K562 (cell line): ENCODE measurements around the gene RIPPLY3.

Experiments
- ASH1L ChIP-seq: fragments of 450-650 bp; IDR thresholded peaks from 2 replicates; pipeline ENCODE4 v1.6.1; 2018; ENCODE audit warnings: borderline replicate concordance, mild to moderate bottlenecking, low read depth; ENCODE audit not compliant: partially characterized antibody
- CBX2 ChIP-seq: fragments of 200-600 bp; sonication (generic); IDR thresholded peaks from one replicate; pipeline ENCODE4 v1.6.1; 2012; ENCODE audit warnings: mild to moderate bottlenecking, low read length, inconsistent platforms; ENCODE audit not compliant: insufficient read depth, poor library complexity, severe bottlenecking
- CHCHD3 ChIP-seq: fragments of 250-450 bp; sonication (Bioruptor Pico); IDR thresholded peaks from 2 replicates; pipeline ENCODE4 v2.1.2; 2022; ENCODE audit warnings: mild to moderate bottlenecking
- CREB1 ChIP-seq, 2 experiments: sonication (generic) in 1 of 2; formaldehyde crosslinking in 1 of 2; IDR thresholded peaks; 2 replicates each; pipeline versions ENCODE4 v1.6.1 to v1.8.0; 2012 to 2022; ENCODE audit warnings: inconsistent platforms in 1 of 2, mild to moderate bottlenecking in 1 of 2, missing genetic modification reagents in 1 of 2, moderate library complexity in 1 of 2
- CTCF ChIP-seq, 3 experiments: IDR thresholded peaks in 2 of 3; conservative IDR thresholded peaks in 1 of 3; 2 replicates each; pipeline ENCODE4 v1.5.1; 2011 to 2012; ENCODE audit warnings: low read length in 3 of 3, mild to moderate bottlenecking in 3 of 3, control low read depth in 2 of 3, improper control_type of control experiment in 1 of 3, inconsistent platforms in 1 of 3, low read depth in 1 of 3, mixed read lengths in 1 of 3, moderate library complexity in 1 of 3; ENCODE audit not compliant: insufficient read depth in 2 of 3
- MXI1 ChIP-seq: IDR thresholded peaks from 2 replicates; pipeline ENCODE4 v1.6.1; 2011; ENCODE audit warnings: low read depth, mild to moderate bottlenecking, improper control_type of control experiment, low read length
- POLR2A ChIP-seq: fragments of 450-650 bp; conservative IDR thresholded peaks from 2 replicates; pipeline ENCODE4 v1.6.1; 2016
- TAF1 ChIP-seq: IDR thresholded peaks from 2 replicates; pipeline ENCODE4 v1.6.1; 2011; ENCODE audit warnings: mild to moderate bottlenecking, low read length, moderate library complexity; ENCODE audit not compliant: insufficient read depth, control insufficient read depth, severe bottlenecking; ENCODE audit errors: extremely low read depth
- ZFX ChIP-seq: sonication (generic); formaldehyde crosslinking; IDR thresholded peaks from 2 replicates; pipeline ENCODE4 v1.8.0; 2022; ENCODE audit warnings: mild to moderate bottlenecking, missing genetic modification reagents, moderate library complexity
- ZSCAN29 ChIP-seq: fragments of 450-650 bp; IDR thresholded peaks from 2 replicates; pipeline ENCODE4 v1.6.1; 2017
- TF ChIP-seq, protein P1 (sequence below), 2 experiments: fragments of 450-650 bp; formaldehyde crosslinking in 1 of 2; IDR thresholded peaks; 2 replicates each; pipeline versions ENCODE4 v1.4.0 to v1.6.1; 2014 to 2020; ENCODE audit warnings: mild to moderate bottlenecking in 2 of 2, borderline replicate concordance in 1 of 2, low read depth in 1 of 2
- TF ChIP-seq, protein P2 (sequence below): sonication (generic); formaldehyde crosslinking; IDR thresholded peaks from 2 replicates; pipeline ENCODE4 v1.4.0; 2020; ENCODE audit warnings: mild to moderate bottlenecking, missing genetic modification reagents

DNA sequence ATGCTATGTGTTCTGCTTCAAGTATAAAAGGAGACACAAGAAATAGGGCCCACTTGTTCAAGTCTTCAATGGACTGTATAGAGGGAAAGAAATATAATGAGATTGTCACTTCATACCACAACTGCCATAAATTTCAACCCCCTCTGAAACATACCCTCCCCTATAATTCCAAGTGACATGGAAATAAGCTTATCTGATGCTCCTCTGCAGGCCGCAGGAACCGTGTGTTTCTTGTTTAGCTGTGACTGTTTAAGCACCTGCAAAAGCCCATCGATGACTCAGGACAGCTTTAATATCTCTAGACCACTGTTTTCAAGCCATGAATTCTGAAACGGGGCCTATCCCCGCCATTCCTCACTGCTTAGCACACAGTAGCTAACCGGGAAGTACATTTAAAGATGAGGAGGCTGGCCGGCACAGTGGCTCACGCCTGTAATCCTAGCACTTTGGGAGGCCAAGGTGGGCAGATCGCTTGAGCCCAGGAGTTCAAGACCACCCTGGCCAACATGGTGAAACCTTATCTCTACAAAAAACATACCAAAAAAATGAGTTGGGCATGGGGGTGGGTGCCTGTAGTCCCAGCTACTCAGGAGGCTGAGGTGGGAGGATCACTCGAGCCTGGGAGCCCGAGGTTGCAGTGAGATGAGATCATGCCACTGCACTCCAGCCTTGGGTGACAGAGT lies 44.3 kb upstream of the RIPPLY3 start:
- TF ChIP-seq ASH1L (no peak), CREB1 (IDR thresholded peaks at IDR 0.05) (no peak), CREB1 (CRISPR knock-in tag; IDR thresholded peaks at IDR 0.05) (no peak), ZSCAN29 (no peak), ZFX (CRISPR knock-in tag) (no peak), CBX2 (no peak), CHCHD3 (CRISPR knock-in tag) (no peak), TAF1 (no peak), POLR2A (no peak), MXI1 (no peak), CTCF (IDR thresholded peaks at IDR 0.05 in 2 of 3, conservative IDR thresholded peaks at IDR 0.05 in 1 of 3; ENCODE audit: insufficient read depth in 2 of 3, low read depth in 1 of 3, low read length in 3 of 3) (no peak)
- TF ChIP-seq, protein P1, sequence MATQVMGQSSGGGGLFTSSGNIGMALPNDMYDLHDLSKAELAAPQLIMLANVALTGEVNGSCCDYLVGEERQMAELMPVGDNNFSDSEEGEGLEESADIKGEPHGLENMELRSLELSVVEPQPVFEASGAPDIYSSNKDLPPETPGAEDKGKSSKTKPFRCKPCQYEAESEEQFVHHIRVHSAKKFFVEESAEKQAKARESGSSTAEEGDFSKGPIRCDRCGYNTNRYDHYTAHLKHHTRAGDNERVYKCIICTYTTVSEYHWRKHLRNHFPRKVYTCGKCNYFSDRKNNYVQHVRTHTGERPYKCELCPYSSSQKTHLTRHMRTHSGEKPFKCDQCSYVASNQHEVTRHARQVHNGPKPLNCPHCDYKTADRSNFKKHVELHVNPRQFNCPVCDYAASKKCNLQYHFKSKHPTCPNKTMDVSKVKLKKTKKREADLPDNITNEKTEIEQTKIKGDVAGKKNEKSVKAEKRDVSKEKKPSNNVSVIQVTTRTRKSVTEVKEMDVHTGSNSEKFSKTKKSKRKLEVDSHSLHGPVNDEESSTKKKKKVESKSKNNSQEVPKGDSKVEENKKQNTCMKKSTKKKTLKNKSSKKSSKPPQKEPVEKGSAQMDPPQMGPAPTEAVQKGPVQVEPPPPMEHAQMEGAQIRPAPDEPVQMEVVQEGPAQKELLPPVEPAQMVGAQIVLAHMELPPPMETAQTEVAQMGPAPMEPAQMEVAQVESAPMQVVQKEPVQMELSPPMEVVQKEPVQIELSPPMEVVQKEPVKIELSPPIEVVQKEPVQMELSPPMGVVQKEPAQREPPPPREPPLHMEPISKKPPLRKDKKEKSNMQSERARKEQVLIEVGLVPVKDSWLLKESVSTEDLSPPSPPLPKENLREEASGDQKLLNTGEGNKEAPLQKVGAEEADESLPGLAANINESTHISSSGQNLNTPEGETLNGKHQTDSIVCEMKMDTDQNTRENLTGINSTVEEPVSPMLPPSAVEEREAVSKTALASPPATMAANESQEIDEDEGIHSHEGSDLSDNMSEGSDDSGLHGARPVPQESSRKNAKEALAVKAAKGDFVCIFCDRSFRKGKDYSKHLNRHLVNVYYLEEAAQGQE (IDR thresholded peaks at IDR 0.05; ENCODE audit: borderline replicate concordance), result no peak
- TF ChIP-seq, protein P1 (CRISPR knock-in tag; IDR thresholded peaks at IDR 0.05; ENCODE audit: low read depth), result no peak
- TF ChIP-seq, protein P2, sequence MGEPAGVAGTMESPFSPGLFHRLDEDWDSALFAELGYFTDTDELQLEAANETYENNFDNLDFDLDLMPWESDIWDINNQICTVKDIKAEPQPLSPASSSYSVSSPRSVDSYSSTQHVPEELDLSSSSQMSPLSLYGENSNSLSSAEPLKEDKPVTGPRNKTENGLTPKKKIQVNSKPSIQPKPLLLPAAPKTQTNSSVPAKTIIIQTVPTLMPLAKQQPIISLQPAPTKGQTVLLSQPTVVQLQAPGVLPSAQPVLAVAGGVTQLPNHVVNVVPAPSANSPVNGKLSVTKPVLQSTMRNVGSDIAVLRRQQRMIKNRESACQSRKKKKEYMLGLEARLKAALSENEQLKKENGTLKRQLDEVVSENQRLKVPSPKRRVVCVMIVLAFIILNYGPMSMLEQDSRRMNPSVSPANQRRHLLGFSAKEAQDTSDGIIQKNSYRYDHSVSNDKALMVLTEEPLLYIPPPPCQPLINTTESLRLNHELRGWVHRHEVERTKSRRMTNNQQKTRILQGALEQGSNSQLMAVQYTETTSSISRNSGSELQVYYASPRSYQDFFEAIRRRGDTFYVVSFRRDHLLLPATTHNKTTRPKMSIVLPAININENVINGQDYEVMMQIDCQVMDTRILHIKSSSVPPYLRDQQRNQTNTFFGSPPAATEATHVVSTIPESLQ (CRISPR knock-in tag), result no peak
